DOHH2 (cell line): ENCODE results near the gene SMARCA4.

ENCODE experiments used
- CTCF ChIP-seq: fragments of 200-600 bp; sonication (generic); IDR thresholded peaks from one replicate; pipeline ENCODE4 v1.5.1; 2014; ENCODE audit warnings: antibody characterized with exemption, mild to moderate bottlenecking, low read depth, low read length; ENCODE audit not compliant: poor library complexity, severe bottlenecking
- EZH2phosphoT487 ChIP-seq: fragments of 200-600 bp; sonication (generic); IDR thresholded peaks from 2 replicates; pipeline ENCODE4 v1.6.1; 2017; ENCODE audit warnings: borderline replicate concordance, mild to moderate bottlenecking, antibody characterized with exemption, low read length, moderate library complexity, mixed read lengths

- TF ChIP-seq CTCF (no peak), EZH2phosphoT487 (no peak)
These were observed 25.3 kb upstream of the SMARCA4 start for GRCh38 chr19:10935371-10936059.
